MM.1S (cell line): ENCODE measurements around the gene ADAMTS19.

Experiments used
- DNase-seq: peaks from one replicate; pipeline ENCODE4 v3.0.0-alpha.2; 2015
- H2AFZ ChIP-seq: fragments of 300-600 bp; sonication (generic); 2 replicates; pipeline ENCODE4 v1.6.0; 2016; ENCODE audit warnings: antibody characterized with exemption, low read length
- H3F3A ChIP-seq: fragments of 300-600 bp; sonication (generic); 2 replicates; pipeline ENCODE4 v1.6.1; 2016; ENCODE audit warnings: mild to moderate bottlenecking, antibody characterized with exemption, low read length, moderate library complexity, mixed read lengths; ENCODE audit not compliant: insufficient read depth
- H3K27ac ChIP-seq: fragments of 300-600 bp; sonication (generic); 2 replicates; pipeline ENCODE4 v1.5.1; 2016; ENCODE audit warnings: mild to moderate bottlenecking, low read length
- H3K27me3 ChIP-seq: fragments of 300-600 bp; sonication (generic); replicated peaks from 2 replicates; pipeline ENCODE4 v1.6.0; 2016; ENCODE audit warnings: low read length; ENCODE audit not compliant: insufficient read depth
- H3K36me3 ChIP-seq: fragments of 300-600 bp; sonication (generic); replicated peaks from 2 replicates; pipeline ENCODE4 v1.6.1; 2016; ENCODE audit warnings: mild to moderate bottlenecking, low read length, mixed read lengths; ENCODE audit not compliant: insufficient read depth
- H3K4me1 ChIP-seq: fragments of 300-600 bp; sonication (generic); 2 replicates; pipeline ENCODE4 v1.6.1; 2016; ENCODE audit warnings: low read length, mixed read lengths
- H3K4me2 ChIP-seq: fragments of 300-600 bp; sonication (generic); 2 replicates; pipeline ENCODE4 v1.6.0; 2016; ENCODE audit warnings: low read depth, low read length
- H3K4me3 ChIP-seq: fragments of 300-600 bp; sonication (generic); 2 replicates; pipeline ENCODE4 v1.5.1; 2016; ENCODE audit warnings: low read length, mixed read lengths
- H3K79me2 ChIP-seq: fragments of 300-600 bp; sonication (generic); 2 replicates; pipeline ENCODE4 v1.6.1; 2016; ENCODE audit warnings: mixed run types, low read length, mixed read lengths
- H3K9ac ChIP-seq: fragments of 300-600 bp; sonication (generic); 2 replicates; pipeline ENCODE4 v1.6.1; 2016; ENCODE audit warnings: low read length, mixed read lengths
- H3K9me2 ChIP-seq: fragments of 300-600 bp; sonication (generic); replicated peaks from 2 replicates; pipeline ENCODE4 v1.6.1; 2016; ENCODE audit warnings: mild to moderate bottlenecking, low read length, mixed read lengths; ENCODE audit not compliant: insufficient read depth
- H3K9me3 ChIP-seq: fragments of 300-600 bp; sonication (generic); replicated peaks from 2 replicates; pipeline ENCODE4 v1.6.1; 2016; ENCODE audit warnings: mild to moderate bottlenecking, low read length, mixed read lengths; ENCODE audit not compliant: insufficient read depth
- H4K20me1 ChIP-seq: fragments of 300-600 bp; sonication (generic); 2 replicates; pipeline ENCODE4 v1.6.1; 2016; ENCODE audit warnings: mild to moderate bottlenecking, low read length, moderate library complexity, mixed read lengths; ENCODE audit not compliant: insufficient read depth
- EZH2 ChIP-seq: fragments of 300-600 bp; sonication (generic); optimal IDR thresholded peaks from 2 replicates; pipeline ENCODE3; 2017; ENCODE audit warnings: low read depth, mild to moderate bottlenecking, antibody characterized with exemption, low read length, mixed read lengths
- EZH2phosphoT487 ChIP-seq: fragments of 300-600 bp; sonication (generic); IDR thresholded peaks from 2 replicates; pipeline ENCODE4 v1.6.1; 2018; ENCODE audit warnings: antibody characterized with exemption, low read length
- TF ChIP-seq, protein P1 (sequence below): fragments of 300-600 bp; sonication (generic); IDR thresholded peaks from 2 replicates; pipeline ENCODE4 v1.5.1; 2016; ENCODE audit warnings: antibody characterized with exemption, low read length, mixed read lengths

ADAMTS19 gene

GRCh38 chr5:129691220-129691619 is 231.1 kb downstream of the ADAMTS19 start:
- Histone ChIP-seq H3K9me2 (no peaks in the 10 kb centered on the region), H2AFZ (no peak overlapping the region), H3K9me3 (no peaks in the 10 kb centered on the region), H3K4me2 (no peak overlapping the region), H3K4me3 (no peak overlapping the region), H3F3A (no peaks in the 10 kb centered on the region), H3K4me1 (no peaks in the 10 kb centered on the region), H3K79me2 (no peaks in the 10 kb centered on the region), H3K36me3 (no peaks in the 10 kb centered on the region), H4K20me1 (no peaks in the 10 kb centered on the region), H3K27ac (no peak overlapping the region), H3K9ac (no peak overlapping the region), H3K27me3 (no peaks in the 10 kb centered on the region)
- TF ChIP-seq, protein P1, sequence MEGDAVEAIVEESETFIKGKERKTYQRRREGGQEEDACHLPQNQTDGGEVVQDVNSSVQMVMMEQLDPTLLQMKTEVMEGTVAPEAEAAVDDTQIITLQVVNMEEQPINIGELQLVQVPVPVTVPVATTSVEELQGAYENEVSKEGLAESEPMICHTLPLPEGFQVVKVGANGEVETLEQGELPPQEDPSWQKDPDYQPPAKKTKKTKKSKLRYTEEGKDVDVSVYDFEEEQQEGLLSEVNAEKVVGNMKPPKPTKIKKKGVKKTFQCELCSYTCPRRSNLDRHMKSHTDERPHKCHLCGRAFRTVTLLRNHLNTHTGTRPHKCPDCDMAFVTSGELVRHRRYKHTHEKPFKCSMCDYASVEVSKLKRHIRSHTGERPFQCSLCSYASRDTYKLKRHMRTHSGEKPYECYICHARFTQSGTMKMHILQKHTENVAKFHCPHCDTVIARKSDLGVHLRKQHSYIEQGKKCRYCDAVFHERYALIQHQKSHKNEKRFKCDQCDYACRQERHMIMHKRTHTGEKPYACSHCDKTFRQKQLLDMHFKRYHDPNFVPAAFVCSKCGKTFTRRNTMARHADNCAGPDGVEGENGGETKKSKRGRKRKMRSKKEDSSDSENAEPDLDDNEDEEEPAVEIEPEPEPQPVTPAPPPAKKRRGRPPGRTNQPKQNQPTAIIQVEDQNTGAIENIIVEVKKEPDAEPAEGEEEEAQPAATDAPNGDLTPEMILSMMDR = no peak
- TF ChIP-seq EZH2phosphoT487 (no peak), EZH2 (no peak)
- no peak for DNase-seq

GRCh38 chr5:129696636-129697035 is 236.5 kb downstream of the ADAMTS19 start:
- H3K4me3 ChIP-seq = no peak overlapping the region
- no peaks in the 10 kb centered on the region for H3K36me3 ChIP-seq
- TF ChIP-seq, protein P1 = no peak
- TF ChIP-seq EZH2 (no peak), EZH2phosphoT487 (no peak)
- H3K79me2 ChIP-seq = no peaks in the 10 kb centered on the region
- H3K27ac ChIP-seq = no peak overlapping the region
- no peak overlapping the region for H2AFZ ChIP-seq
- no peak for DNase-seq
- H3F3A ChIP-seq = no peaks in the 10 kb centered on the region
- no peaks in the 10 kb centered on the region for H3K9me2 ChIP-seq
- H3K9me3 ChIP-seq = no peaks in the 10 kb centered on the region
- H3K9ac ChIP-seq = no peak overlapping the region
- no peaks in the 10 kb centered on the region for H4K20me1 ChIP-seq
- H3K4me2 ChIP-seq = no peak overlapping the region
- no peaks in the 10 kb centered on the region for H3K4me1 ChIP-seq
- H3K27me3 ChIP-seq = no peaks in the 10 kb centered on the region

DNA sequence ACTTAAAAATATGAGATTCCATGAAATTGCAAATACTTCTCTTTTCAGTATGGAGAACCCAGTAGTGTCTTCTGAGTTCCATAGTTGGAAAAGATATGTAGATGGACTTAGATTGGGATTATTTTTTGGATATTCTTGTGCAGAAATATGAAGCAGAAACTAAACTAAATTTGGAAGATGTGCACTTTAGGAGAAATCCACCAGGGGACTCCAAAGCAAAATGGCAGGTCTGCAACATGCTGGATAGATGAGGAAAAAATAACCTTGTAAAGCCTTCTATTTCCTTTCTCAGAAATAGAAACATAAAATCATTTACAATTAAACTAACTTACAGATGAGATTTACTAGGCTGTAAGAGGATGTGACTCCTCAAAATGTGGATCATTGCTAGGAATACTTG is 238.6 kb downstream of the ADAMTS19 start:
- DNase-seq = no peak

More for the DNA sequence above, 238.6 kb downstream of the ADAMTS19 start:
- Histone ChIP-seq H3K4me2 (no peak overlapping the region), H3K79me2 (no peaks in the 10 kb centered on the region), H3K4me3 (no peak overlapping the region), H3K27me3 (no peaks in the 10 kb centered on the region), H3K9ac (no peak overlapping the region), H3K9me3 (no peaks in the 10 kb centered on the region), H3F3A (no peaks in the 10 kb centered on the region), H3K9me2 (no peaks in the 10 kb centered on the region), H4K20me1 (no peaks in the 10 kb centered on the region), H3K27ac (no peak overlapping the region), H3K36me3 (no peaks in the 10 kb centered on the region), H3K4me1 (no peaks in the 10 kb centered on the region), H2AFZ (no peak overlapping the region)
- TF ChIP-seq EZH2 (no peak), EZH2phosphoT487 (no peak)
- TF ChIP-seq, protein P1 = peak; percentile 9; the same call in 1 of the 2 replicates
